ENCODE measurements around the gene RNF44. TPM values are rescaled to one million over a fixed set of nuclear protein-coding genes. Genes with fewer than 3 reads are reported as not detected.

The RNF44 gene
- total and polyA plus RNA-seq, 2 of the 4 experiments (the other 2 are of a cell fraction), result 0.54 to 12.4 TPM

GRCh38 chr5:176497852-176498251 lies 39.4 kb downstream of the RNF44 start:
- Histone ChIP-seq H4K8ac (ENCODE audit: low read depth in 2 of 2, low read length in 2 of 2) (peak overlapping the region in 1 of 2 experiments; percentile 73; a peak in 2 of 4 replicates), H2BK20ac (ENCODE audit: low read depth, low read length) (no peak overlapping the region), H3K4me1 (ENCODE audit: control insufficient read depth, insufficient read depth, low read length) (peaks cover 11% of the 10 kb centered on the region; the same call in 1 of the 2 replicates), H2AK9ac (replicated peaks; ENCODE audit: low read depth, low read length, poor library complexity) (no peak overlapping the region), H2BK120ac (ENCODE audit: low read depth, low read length) (no peak overlapping the region), H2BK5ac (ENCODE audit: low read depth, low read length, poor library complexity, severe bottlenecking) (peak overlapping the region; percentile 20), H3K4me3 (ENCODE audit: insufficient read depth, low read depth, low read length) (no peak overlapping the region), H4K5ac (ENCODE audit: low read depth, low read length) (no peak overlapping the region), H3K36me3 (ENCODE audit: control insufficient read depth, insufficient read depth, low read length) (peaks cover 49% of the 10 kb centered on the region), H4K20me1 (ENCODE audit: insufficient read depth, low read length) (peaks cover 6% of the 10 kb centered on the region; the same call in 1 of the 2 replicates), H3K14ac (replicated peaks; ENCODE audit: low read depth, low read length) (0 out of 2 replicates have a peak overlapping the region, but pooled peaks have one; percentile 52), H3K9me3 (ENCODE audit: control insufficient read depth, insufficient read depth, low read length) (no peaks in the 10 kb centered on the region), H3K9me1 (ENCODE audit: insufficient read depth, low read length) (peaks cover 7% of the 10 kb centered on the region), H2AFZ (replicated peaks; ENCODE audit: low read length, poor library complexity) (no peak overlapping the region), H3K4ac (ENCODE audit: low read depth, low read length) (peak overlapping the region; percentile 47; the same call in 1 of the 2 replicates), H3K18ac (ENCODE audit: low read depth, low read length) (no peak overlapping the region), H3K27me3 (ENCODE audit: control insufficient read depth, insufficient read depth, low read length) (no peaks in the 10 kb centered on the region), H3K9ac (ENCODE audit: low read depth, low read length) (no peak overlapping the region), H4K91ac (ENCODE audit: insufficient read depth, low read depth, low read length) (no peak overlapping the region), H3K23ac (ENCODE audit: low read depth, low read length) (no peak overlapping the region), H3K4me2 (ENCODE audit: low read depth, low read length) (no peak overlapping the region), H3K79me1 (ENCODE audit: low read depth in 1 of 2, low read length in 2 of 2) (peaks cover 23 to 42% of the 10 kb centered on the region in 2 experiments), H3K56ac (ENCODE audit: extremely low read depth, insufficient read depth, low read length) (no peak overlapping the region), H2AK5ac (ENCODE audit: low read depth, low read length) (0 out of 2 replicates have a peak overlapping the region, but pooled peaks have one; percentile 21), H2BK15ac (ENCODE audit: low read depth, low read length) (no peak overlapping the region), H3K27ac (ENCODE audit: insufficient read depth, low read length) (no peak overlapping the region)
- POLR2A ChIA-PET (ENCODE audit: unreplicated experiment), result no interaction called here
- CTCF ChIA-PET, result no interaction called here
- dilution Hi-C loops (cut with HindIII; ENCODE audit: low sequenced_read_pairs, unreplicated experiment), result no loop called here
- 60% methylated on average over 1 of the region's 9 CpGs; no CpG with 5 or more reads in 1 of the 2 experiments for WGBS, 2 experiments (ENCODE audit: extremely low coverage in 2 of 2, insufficient read length in 1 of 2)
- BruUV-seq (replicated peaks), result no TSS peak
- TF ChIP-seq CEBPB (IDR thresholded peaks at IDR 0.05; ENCODE audit: low read depth, low read length), result peak; percentile 6; the same call in 1 of the 2 replicates
- no peak for TF ChIP-seq RFX5 (IDR thresholded peaks at IDR 0.05; ENCODE audit: low read depth, low read length)
- TF ChIP-seq POLR2A (IDR thresholded peaks at IDR 0.05; ENCODE audit: low read depth, low read length), result no peak
- no peak for TF ChIP-seq RCOR1 (IDR thresholded peaks at IDR 0.05; ENCODE audit: insufficient replicate concordance, low read length)
- DNase-seq, result peak; percentile 19
- ATAC-seq (ENCODE audit: low read depth), result peak; percentile 18; the same call in 1 of the 2 replicates
- in situ Hi-C loops (cut with MboI; ENCODE audit: low sequenced_read_pairs), result no loop called here
- intact Hi-C loops (cut with micrococcal nuclease), result no loop called here

Measured in IMR-90 (cell line).